Activated naive CD4-positive, alpha-beta T cell treated with Interleukin-2 at 50 U/mL for 16 hours (primary cell): ENCODE results near the gene SLC33A1.
"Not testable (repeated sequence)": the region's sequence is repeated elsewhere in the genome, so short reads cannot be mapped to it uniquely, and the experiment has no call there.

Source experiments
- DNase-seq: peaks from one replicate; pipeline ENCODE4 v3.0.0-alpha.2; 2020

Gene SLC33A1

DNA sequence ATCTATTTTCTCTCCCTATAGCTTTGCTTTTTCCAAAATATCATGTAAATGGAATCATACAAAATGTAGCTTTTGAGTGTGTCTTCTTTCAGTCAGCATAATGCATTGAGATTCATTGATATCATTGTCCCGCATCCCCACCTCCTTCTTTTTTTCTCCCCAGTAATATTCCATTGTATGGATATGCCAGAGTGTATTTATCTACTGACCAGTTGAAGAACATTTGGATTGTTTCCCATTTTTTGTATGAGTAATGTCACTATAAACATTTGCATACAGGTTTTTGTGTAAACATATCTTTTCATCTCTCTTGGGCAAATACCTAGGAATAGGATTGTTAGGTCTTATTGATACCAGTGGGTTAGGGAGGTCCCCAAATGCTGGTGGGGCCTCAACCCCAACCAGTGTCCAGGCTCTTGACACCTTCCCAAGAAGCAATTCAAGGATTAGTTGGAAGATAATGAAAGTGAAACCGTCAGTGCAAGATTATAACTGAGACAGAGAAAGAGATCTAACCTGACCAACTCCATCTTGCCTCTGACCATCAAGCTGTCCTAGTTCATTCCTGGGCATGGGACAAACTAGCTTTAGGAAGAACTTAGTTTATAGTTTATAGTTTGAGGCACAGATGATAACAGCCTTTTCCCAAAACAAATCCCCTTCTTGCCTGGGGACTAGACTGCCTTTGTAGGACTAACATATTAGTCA lies 7.4 kb upstream of the SLC33A1 start:
- DNase-seq = no peak

DNA sequence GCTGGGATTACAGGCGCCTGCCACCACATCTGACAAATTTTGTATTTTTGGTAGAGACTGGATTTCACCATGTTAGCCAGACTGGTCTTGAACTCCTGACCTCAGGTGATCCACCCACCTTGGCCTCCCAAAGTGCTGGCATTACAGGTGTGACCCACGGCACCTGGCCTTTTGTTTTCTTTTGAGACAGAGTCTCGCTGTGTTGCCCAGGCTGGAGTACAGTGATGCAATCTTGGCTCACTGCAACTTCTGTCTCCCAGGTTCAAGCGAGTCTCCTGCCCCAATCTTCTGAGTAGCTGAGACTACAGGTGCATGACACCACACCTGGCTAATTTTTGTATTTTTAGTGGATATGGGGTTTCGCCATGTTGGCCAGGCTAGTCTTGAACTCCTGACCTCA lies 6.2 kb upstream of the SLC33A1 start:
- not testable (repeated sequence) for DNase-seq

DNA sequence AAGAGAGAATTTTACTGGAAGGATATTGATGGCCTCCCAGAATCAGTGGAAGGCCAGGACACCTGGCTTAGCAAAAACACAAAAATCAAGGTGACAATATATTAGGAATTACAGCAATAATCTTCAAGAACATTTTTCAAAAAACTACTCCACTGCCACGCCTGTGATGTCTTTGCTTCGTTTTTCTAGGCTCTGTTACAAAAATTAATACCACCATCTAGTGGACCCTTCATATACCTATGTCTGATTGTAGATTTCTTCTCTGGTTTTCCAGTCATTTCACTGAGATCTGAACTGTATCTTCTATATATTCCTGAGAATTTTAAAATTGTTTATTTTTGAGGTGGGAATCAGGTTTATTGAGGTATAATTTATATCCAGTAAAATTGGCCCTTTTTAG lies 5.6 kb upstream of the SLC33A1 start:
- DNase-seq = no peak

DNA sequence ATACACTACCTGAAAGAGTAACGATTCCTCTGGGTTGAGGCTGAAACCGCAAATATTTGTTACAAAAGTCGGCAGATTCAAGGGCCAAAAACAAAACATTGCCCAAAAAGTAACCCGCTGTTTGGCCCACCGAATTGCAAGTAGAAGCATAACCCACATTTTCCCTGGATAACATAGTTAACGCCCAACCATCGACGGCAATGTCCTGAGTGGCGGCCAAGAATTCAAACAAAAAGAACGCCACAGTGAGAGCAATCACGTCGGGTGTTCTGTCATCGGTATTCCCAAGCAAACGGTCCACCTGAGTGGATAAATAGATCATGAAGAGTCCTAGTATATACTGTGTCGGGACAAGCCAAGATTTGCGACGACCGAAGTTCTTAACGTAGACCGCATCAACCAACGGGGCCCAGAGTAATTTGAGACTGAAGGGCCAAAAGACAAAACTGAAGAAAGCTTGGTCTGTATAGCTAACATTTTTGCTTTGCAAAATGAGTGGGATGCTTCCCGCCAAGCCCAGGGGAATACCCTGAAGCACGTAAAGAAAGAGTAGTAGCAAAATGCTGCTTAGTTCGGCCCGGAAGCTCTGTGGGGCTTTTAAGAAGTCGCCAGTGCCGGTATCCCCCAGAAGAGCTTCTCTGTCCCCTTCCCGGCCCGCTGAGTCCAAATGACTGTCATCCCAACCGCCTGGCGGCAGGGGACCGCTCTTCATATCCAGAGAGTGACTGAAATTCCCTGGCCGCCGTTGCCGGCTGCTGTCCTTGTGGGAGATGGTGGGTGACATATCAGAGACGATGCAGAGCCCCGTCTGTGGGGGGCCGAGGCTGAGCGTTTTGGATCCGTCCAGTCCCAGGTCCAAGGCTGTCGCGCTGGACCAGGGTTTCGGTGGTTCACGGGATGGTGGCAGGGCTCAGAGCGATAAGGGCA lies 750 bp downstream of the SLC33A1 start:
- DNase-seq = peak; percentile 40

DNA sequence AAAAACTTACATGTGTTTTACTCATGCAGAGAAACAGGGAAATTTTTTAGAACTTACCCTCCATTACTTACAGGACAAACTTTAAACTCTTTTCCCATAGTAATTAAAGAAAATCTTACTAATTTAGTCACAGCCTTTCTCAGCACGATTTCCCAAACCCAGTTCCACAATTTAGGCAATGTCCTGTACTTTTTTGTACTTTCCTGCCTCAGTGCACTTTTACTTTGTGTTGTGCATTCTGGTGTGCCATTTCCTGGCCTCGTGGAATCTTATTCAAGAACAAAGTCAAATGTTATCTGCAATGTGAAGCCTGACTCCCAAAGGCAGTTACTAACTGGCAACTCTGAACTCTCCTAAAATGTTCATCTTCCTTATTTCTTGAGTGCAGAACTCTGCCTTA lies 1.9 kb downstream of the SLC33A1 start:
- DNase-seq = no peak

DNA sequence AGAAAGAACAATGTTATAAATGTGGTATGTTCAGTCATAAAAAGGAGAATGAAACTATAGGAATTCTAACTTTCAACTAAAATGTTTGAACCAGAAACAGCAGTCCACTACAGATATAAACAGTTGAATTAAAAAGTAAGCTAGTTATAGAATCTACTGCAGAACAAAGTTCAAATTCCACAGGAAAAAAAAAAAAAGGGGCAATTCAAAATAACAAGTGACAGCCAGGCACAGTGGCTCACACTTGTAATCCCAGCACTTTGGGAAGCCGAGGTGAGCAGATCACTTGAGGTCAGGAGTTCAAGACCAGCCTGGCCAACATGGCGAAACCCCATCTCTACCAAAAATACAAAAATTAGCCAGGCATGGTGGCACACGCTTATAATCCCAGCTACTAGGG lies 4.8 kb downstream of the SLC33A1 start:
- DNase-seq = not testable (repeated sequence)

DNA sequence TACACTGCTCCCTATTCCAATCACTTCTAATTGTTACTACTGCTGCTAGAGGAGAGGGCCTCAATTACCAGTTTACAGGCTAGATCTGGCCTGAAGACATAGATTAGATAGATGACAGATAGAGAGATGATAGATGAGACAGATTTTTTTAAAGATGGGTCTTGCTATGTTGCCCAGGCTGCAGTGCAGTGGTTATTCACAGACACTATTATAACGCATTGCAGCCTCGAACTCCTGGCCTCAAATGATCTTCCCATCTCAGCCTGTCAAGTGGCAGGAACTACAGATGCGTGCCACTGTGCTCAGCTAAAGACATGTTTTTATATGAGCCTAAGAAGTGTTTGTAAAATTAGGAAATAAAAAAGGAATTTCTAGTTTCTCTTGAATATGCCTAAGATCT lies 6.2 kb downstream of the SLC33A1 start:
- no peak for DNase-seq

DNA sequence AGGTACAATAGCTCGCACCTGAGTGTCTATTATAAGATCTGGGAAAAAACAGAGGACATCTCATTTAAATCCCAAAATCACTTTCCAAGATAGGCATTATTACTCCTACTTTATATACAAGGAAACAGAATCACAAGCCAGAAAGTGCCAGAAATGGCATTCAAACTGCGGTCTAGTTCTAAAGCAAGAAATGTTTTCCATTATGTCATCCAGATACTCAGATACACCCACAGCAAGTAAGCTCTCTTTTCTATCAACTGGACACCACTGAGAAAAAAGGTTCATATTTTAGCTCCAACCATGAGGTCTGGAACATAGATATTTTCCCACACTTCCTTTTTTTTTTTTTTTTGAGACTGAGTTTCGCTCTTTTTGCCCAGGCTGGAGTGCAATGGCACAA lies 8.1 kb downstream of the SLC33A1 start:
- no peak for DNase-seq

DNA sequence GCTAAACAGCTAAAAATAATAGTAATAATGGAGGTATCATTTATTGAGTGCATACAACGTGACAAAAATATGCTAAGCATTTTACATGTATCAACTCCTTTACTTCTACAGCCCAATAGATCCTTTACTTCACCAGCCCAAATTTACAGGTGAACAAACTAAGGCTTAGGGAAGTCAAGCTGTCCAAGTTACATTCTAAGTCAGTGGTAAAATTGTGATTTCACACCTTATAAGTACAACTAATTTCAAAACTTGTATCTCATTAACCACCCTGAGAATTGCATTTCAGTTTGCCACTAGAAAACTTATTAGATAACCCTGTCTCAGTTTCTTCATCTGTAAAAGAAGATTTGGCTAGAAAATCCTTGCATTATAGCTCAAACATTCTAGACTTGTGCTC lies 10.7 kb downstream of the SLC33A1 start:
- DNase-seq = no peak

DNA sequence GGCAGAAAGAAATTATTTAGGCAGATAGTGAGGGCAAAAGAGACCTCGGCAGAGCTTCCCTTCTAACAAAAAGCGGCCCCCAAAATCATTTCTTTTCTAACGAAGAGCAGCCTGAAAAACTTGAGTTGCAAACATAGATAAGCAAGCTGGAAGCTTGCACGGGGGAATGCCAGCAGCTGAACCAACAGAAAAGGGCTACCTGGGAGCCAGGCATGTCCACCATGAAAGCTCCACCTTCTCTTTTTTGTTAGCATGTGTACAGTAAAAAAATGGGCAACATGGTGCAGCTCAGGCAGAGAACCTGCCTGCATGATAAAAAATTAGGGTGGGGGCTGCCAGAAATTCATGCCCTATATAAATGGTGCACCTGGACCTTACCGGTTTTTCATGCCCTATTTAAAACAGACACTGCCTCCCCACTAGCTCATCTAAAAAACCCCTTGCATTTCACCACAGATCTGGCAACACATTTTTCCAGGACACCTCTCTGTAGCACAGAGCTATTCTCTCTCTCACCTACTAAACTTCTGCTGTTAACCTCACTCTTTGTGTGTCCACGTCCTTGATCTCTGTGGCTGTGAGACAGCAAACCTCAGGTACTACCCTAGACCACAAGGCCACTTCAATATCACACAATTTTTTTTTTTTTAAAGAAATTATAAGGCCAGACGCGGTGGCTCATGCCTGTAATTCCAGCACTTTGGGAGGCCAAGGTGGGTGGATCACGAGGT lies 18.7 kb downstream of the SLC33A1 start:
- no peak for DNase-seq

DNA sequence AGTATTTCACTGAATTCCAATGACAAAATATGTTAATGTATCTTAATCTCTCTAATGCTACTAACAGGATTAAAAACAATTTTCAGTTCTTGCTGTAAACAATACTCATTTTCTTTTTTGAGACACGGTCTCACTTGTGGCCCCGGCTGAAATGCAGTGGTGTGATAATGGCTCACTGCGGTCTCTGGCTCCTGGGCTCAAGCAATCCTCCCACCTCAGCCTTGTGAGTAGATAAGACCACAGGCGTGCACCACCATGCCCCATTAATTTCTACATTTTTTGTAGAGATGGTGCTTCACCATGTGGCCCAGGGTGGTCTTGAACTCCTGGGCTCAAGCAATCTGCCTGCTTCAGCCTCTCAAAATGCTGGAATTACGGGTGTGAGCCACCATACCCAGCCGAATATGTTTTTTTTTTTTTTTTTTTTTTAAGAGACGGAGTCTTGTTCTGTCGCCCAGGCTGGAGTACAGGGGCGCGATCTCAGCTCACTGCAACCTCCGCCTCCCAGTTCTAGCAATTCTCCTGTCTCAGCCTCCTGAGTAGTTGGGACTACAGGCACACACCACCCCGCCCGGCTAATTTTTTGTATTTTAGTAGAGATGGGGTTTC lies 25.6 kb downstream of the SLC33A1 start:
- not testable (repeated sequence) for DNase-seq

DNA sequence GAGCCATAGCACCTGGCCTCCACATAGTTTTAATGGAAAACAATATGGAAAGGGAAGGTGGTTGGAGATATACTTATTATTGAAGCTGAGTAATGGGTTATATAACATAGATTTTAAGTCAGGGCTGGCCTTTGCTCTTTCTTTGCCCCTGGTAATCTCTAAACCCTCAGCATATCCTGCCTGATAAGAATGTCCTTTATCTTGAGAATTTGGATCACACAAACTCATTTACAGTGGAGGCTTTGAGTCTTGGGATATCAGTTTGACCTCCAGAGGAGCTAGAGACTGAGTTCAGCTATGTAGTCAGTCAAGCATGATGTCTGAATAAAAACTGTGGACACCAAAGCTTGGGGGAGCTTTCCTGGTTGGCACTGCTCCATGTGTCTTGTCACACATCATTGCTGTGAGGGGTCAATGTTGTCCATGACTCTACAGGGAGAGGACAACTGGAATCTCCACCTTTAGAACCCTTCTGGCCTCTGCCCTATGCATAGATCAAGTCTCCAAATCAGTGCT lies 39.1 kb downstream of the SLC33A1 start:
- no peak for DNase-seq

DNA sequence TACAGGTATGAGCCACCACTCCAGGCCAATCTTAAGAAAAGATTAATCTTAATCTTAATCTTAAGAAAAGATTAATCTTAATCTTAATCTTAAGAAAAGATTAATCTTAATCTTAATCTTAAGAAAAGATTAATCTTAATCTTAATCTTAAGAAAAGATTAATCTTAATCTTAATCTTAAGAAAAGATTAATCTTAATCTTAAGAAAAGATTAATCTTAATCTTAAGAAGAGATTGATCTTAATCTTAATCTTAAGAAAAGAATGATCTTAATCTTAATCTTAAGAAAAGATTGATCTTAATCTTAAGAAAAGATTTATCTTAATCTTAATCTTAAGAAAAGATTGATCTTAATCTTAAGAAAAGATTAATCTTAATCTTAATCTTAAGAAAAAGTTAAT lies 41.0 kb downstream of the SLC33A1 start:
- not testable (repeated sequence) for DNase-seq

DNA sequence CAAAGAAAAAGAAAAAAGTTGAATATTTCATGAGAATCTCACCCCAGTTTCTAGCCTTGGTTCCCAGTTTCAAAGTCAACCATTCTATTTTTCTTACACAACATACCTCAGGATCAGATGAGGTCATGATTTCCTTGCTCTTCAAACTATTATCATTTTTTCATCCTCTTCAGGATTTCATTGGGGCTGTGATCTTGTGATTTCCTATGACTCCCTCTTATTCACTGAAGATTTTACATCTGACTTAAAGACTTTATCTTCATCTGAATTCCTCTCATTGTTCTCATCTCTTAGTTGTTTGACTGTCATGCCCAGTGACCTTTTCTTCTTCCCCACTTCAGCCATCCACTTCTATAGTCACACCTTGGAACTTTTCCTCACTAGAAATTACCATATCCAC lies 45.0 kb downstream of the SLC33A1 start:
- DNase-seq = no peak

DNA sequence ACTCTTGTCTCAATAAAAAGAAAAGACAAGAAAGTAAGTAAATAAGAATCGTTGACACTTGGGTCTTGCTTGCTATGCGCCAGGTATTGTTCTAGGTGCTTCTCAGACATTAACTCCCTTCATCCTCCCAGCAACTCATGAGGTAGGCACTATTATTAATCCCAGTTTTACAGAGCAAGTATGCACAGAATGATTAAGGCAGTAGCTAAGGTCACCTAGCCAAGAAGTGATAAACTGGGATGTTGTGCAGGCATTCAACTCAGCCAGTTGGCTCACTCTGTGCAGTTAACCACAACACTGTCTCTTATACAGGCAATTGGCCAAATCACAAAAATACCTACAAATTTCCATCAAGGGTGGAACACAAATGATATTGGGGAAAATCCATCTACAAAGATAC lies 46.4 kb downstream of the SLC33A1 start:
- no peak for DNase-seq

DNA sequence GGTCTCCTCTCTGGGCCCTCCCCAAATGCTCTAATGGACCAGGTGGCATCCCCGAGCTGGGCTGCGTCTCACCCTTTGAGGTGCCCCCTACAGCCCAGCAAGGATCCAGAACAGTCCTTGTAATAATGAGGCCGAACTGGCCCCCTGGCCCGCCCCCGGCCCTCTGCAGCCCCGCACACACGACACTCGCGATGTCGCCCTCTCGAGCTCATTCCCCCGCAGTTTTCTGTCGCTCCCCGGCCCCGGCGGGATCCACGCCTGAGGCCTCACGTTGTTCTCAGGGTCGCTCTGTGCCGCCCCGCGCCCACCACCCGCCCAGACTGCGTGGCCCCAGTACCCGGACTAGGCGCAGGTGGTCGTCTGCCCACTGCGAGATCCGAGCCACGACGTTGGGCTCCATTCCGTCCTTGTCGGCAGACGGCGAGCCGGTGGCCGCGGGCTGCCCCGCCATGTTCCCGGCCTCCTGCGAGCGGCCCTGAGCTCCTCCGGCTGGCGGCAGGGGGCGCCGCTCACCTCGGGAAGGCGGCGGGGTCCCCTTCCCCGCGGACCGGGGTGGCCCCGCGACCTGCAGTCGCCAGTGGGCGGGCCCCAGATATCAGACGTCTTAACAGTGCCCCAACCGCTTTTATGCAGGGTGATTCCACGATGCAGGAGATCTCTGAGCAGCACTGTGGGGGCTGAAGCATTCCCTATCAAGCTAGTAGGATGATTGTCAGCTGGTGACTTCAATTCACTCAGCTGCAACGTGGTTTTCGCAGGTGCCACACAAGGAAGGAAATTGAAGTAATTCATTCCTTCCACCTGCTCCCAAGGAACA lies 48.2 kb downstream of the SLC33A1 start, which contains the start of gene C3orf33:
Gene C3orf33 (minus strand): TSS at position 477 of the 817 bp plus-strand sequence. CDS start 26 bp downstream, at position 451.
- DNase-seq = peak; percentile 79

DNA sequence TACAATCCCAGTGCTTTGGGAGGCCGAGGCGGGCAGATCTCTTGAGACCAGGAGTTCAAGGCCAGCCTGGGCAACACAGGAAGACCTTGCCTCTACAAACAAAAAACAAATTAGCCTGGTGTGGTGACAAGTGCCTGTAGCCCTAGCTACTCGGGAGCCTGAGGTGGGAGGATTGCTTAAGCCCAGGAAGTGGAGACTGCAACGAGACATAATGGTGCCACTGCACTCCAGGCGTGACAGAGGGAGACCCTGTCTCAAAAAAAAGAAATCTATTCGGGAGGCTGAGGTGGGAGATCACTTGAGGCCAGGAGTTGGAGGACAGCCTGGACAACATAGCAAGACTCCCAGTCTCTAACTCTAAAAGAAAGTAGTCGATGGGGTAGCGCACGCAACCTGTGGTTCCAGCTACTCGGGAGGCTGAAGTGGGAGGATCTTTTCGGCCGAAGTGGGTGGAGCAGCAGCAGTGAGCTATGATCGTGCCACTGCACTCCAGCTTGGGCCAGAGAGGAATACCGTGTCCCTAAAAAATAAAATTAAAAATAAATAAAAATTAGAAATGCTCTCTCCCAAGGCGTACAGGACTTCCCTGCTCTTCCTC lies 48.9 kb downstream of the SLC33A1 start:
- DNase-seq = no peak

DNA sequence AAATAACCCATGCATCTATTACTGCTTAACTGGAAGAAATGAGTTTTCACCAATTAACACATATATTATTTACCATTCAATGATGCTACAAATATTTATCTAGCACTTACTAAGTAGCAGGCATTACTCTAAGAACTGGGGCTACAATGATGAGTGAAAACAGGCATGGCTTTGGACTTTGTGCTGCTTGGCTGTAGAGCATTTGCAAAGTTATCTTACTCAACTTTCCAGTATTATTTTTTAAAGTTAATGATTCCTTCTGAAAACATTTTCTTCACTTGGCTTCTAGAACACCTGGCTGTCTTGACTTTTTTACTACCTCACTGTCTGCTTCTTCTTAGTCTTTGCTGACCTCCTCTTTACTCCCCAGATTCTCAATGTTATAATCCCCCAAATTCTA lies 49.9 kb downstream of the SLC33A1 start:
- DNase-seq = no peak

DNA sequence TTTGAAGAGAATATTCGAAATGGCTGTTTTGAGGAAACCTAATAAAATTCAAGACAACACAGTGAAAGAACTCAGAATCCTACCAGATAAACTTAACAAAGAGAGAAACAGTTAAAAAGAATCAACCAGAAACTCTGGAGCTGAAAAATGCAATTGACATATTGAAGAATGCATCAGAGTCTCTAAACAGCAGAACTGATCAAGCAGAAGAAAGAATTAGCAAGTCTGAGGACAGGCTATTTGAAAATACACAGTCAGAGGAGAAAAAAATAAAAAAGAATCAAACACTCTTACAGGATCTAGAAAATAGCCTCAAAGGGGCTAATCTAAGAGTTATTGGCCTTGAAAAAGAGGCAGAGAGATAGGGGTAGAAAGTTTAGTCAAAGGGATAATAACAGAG lies 61.7 kb downstream of the SLC33A1 start:
- no peak for DNase-seq

DNA sequence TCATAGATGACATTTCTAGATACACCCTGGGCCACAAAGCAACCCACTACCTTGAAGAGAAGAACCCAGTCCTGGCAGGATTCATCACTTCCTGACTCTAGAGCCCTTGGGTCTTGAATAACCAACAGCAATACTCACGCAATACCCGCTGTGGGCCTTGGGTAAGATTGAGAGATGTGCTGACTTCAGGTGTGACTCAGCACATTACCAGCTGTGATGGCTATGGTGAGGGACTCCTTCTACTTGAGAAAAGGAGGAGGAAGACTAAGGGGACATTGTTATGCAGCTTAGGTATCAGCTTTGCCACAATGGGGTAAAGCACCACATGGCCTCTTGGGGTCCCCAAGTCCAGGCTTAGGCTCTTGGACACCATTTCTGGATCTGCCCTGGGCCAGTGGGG lies 63.0 kb downstream of the SLC33A1 start:
- DNase-seq = no peak

DNA sequence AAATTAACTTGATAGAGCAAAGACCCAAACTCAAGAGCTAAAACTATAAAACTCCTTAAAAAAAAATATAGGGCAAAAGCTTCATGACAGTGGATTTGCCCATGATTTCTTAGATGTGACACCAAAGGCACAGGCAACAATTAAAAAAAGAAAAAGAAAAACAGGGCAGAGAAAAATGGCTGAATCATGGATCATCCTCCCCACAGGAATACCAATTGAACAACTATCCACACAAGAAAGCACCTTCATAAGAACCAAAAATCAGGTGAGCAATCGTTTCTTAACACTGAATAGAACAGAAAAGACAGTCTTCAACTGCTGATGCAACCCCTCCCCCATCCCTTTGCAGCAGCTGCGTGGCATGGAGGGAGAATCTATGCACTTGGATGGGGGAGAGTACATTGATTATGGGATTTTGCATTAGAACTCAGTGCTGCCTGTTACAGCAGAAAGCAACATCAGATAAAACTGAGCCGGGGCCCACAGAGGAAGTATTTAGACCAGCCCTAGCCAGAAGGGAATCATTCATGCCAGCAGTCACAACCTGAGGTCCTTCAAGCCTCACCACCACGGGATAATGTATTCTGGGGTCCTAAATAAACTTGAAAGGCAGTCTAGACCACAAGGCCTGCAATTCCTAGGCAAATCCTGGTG lies 63.8 kb downstream of the SLC33A1 start:
- no peak for DNase-seq
